ENCODE data around the gene ATAD3C.
"Not testable (repeated sequence)": the region's sequence is repeated elsewhere in the genome, so short reads cannot be mapped to it uniquely, and the experiment has no call there.

ATAD3C gene

GRCh38 chr1:1418464-1419362 is 30.8 kb upstream of the ATAD3C start:
- DNase-seq (ENCODE audit: low read depth in 2 of 2) = no peak

DNA sequence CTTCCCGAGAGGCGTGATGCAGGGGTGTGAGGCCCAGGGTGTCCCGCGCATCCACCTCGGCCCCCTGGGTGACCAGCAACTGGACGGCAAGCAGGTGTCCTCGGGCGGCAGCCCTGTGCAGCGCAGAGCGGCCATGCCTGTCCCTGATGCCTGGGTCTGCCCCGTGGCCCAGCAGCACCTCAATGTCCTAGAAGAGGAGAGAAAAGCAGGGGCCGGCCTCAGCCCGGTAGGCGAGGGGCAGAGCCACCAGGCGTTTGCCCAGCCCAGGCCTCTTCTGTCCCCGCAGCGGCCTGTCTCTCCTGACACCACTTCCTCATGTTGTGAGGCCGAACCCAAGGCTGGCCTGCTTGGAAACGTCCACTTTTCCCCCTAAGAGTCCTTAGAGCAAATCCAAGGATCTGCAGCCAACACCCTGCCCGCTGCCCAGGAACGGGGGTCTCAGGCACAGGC is 30.1 kb upstream of the ATAD3C start:
- DNase-seq (ENCODE audit: low read depth in 2 of 2) = no peak

GRCh38 chr1:1419813-1420653 is 29.5 kb upstream of the ATAD3C start:
- no peak for DNase-seq (ENCODE audit: low read depth in 2 of 2)

- DNase-seq (ENCODE audit: low read depth in 2 of 2) = no peak
These were observed 28.8 kb upstream of the ATAD3C start for GRCh38 chr1:1420654-1421141.

DNA sequence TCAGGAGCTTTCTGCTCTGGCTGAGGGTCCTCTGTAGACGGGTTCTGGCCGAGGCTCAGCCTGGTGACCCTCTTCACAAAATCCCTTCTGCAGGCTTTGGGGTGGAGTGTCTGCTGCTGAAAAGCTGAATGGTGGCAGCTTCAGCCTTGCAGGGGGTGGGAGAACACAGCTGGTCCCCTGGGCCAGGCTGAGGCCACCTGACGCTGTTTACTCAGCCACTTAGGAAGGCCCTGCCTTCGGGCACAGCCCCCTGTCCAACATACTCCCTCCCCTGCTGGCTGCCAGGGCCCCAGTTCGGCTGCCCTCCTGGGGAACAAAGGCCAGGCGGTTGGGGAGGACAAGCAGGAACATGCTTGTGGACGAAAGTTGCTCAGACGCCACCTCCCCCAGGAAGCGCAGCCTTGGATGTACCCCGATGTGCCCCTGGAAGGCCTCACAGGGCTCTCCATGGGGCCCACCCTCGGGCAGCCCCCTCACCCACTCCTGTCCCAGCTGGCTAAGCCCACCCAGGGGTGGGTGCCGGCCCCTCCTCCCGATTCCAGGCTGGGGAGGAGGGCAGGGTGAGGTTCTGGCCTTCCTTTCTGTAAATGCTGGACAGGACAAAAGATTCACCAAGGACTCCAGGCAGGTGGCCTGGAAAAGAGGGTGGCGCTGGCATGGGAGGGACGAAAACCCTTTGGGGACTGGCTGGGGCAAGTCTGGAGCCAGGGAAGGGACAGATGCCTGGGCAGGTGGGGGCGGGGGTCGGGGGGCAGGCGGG is 28.2 kb upstream of the ATAD3C start, which contains the start of gene ANKRD65:
Gene ANKRD65 (minus strand): TSS at position 130 of the 760 bp plus-strand sequence. CDS start 271 bp downstream, outside the sequence.
- no peak for DNase-seq (ENCODE audit: low read depth in 2 of 2)

GRCh38 chr1:1421907-1422464 is 27.5 kb upstream of the ATAD3C start:
- DNase-seq (ENCODE audit: low read depth in 2 of 2) = no peak

DNA sequence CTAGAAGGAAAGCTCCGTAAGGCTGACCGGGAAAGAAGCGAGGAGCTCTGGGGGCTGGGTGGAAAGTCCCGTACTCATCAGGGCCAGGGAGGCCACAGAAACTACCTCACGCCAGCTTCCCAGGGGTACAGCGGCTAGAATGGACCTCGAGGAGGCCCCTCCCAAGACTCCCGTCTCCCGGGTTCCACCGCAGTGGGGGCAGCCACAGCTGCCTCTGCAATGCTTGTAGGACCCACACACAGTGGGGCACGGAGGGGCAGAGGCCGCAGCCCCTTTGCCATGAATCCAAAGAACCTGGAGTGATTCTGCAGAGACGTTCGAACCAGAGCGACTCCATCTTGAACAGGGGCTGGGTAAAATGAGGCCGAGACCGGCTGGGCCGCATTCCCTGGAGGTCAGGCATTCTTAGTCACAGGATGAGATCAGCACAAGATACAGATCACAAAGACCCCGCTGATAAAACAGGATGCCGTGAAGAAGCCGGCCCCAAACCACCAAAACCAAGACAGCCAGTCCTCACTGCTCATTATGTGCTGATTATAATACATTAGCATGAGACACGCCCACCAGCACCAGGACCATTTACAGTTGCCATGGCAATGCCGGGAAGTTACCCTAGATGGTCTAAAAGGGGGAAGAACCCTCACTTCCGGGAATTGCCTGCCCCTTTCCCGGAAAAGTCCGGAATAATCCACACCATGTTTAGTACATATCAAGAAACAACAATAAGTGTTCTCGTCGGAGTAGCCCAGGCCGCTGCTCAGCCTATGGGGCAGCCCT is 26.8 kb upstream of the ATAD3C start:
- no peak for DNase-seq (ENCODE audit: low read depth in 2 of 2)

DNA sequence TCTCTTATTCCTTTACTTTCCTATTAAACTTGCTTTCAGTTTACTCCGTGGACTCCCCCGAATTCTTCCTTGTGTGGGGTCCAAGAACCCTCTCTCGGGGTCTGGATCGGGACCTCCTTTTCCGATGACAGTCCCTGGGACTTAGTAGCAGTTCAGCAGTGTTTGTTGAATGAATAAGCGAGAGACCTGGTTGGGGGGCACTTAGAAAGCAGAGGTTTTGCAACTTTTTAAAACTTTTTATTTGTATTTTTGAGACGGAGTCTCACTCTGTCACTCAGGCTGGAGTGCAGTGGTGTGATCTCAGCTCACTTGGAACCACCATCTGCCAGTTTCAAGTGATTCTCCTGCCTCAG is 26.3 kb upstream of the ATAD3C start:
- DNase-seq (ENCODE audit: low read depth in 2 of 2) = no peak

DNA sequence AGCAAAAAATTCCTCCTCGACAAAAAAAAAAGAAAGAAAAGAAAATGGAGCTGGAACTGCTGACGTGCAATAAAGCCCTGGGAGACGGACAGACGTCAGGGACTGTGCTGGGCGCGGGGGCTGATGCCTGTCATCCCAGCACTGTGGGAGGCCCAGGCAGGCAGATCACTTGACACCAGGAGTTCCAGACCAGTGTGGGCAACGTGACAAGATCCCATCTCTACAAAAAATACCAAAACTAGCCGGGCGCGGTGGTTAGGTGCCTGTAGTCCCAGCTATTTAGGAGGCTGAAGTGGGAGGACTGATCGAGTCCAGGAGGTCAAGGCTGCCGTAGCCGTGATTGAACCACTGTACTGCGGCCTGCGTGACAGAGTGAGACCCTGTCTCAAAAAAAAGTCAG is 24.8 kb upstream of the ATAD3C start:
- no peak for DNase-seq (ENCODE audit: low read depth in 2 of 2)

- no peak for DNase-seq (ENCODE audit: low read depth in 2 of 2)
These were observed 24.1 kb upstream of the ATAD3C start for GRCh38 chr1:1425426-1425752.

DNA sequence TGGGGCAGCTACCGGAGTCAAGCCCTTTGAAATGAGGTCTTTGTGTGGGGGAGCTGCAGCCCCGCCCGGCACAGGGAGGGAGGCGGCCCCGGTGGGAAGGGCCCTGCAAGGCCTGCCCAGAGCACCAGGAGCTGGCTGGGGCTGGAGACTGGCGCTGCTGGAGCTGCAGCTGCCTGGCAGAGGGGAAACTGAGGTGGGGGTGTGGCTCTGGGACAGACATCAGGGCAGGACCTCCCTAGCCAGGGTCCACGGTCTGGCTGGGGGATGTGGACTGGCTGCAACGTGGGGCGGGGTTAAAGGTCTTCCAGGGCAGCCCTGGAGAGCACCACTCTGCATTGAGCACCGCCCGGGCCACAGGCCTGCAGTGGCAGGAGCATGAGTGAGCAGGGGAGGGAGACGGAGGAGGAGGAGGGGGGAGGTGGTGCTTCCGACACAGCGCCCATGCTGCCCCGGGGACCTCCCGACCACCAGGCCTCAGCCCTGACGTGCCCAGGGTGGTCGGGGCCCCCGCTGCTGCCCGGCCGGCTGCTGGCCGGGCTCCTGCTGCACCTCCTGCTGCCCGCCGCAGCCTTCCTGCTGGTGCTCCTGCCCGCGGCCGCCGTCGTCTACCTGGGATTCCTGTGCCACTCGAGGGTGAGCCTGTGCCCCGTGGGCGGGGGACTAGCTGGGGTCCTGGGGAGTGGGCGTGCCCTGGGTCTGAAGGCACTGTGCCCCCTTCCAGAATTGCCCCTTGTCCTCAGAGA is 23.6 kb upstream of the ATAD3C start:
- no peak for DNase-seq (ENCODE audit: low read depth in 2 of 2)

DNA sequence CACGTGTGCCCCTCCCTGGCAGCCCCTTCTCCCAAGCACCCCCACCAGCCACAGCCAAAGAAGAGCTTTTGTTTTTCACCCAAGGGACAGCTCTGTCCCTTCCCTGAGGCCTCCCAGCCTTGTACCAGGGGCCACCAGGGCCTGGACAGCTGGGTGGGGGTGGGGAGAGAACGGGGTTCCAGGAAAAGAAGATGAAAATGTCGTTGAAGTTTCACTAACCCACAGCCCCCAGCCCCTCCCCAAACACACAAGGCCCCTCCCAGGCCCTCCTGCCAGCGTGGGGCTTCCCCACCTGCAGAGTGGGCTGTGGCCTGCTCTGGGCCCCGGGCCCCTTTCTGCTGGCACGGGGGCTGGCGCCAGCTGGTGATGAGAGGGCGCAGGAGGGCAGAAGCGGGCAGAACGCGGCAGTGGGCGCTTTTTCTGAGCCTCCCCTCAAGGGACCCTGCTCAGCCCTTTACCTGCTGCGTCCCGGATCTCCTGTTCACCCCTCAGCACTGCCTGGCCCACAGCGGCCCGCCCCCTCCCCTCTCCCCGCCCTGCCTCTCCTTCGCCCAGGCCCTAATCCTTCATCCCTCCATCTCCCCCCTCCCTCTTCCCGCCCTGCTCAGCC is 22.9 kb upstream of the ATAD3C start:
- DNase-seq (ENCODE audit: low read depth in 2 of 2) = no peak

- DNase-seq (ENCODE audit: low read depth in 2 of 2) = no peak
These were observed 22.2 kb upstream of the ATAD3C start for GRCh38 chr1:1427106-1427819.

DNA sequence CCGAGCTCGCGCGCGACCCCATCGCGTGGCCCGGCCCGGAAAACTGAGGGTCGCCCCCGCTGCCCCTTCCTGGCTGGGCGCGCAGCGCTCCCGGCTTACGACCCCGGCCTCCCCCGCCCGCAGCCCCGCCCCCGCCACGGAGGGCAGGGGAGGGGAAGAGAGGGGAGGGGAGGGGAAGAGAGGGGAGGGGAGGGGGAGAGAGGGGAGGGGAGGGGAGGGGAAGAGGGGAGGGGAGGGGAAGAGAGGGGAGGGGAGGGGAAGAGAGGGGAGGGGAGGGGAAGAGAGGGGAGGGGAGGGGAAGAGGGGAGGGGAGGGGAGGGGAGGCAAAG is 21.7 kb upstream of the ATAD3C start:
- no peak for DNase-seq (ENCODE audit: low read depth in 2 of 2)

- DNase-seq (ENCODE audit: low read depth in 2 of 2) = no peak
These were observed 21.3 kb upstream of the ATAD3C start for GRCh38 chr1:1428174-1428573.

- DNase-seq (ENCODE audit: low read depth in 2 of 2) = not testable (repeated sequence)
These were observed 20.5 kb upstream of the ATAD3C start for GRCh38 chr1:1428967-1429366.

DNA sequence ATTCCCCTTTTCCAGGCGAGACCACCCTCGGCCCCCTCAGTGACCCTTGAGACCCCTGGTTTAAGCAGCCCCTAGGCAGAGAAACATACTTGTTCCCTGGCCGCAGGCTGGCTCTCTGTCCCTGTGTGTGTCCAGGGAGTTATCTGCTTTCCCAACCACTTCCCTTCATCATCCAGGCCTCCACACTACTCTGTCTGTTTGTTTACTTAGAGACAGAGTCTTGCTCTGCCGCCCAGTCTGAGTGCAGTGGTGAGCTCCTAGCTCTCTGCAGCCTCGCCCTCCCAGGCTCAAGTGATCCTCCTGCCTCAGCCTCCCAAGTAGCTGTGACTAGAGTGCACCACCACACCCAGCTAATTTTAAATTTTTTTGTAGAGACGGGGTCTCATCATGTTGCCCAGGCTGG is 19.8 kb upstream of the ATAD3C start:
- no peak for DNase-seq (ENCODE audit: low read depth in 2 of 2)

DNA sequence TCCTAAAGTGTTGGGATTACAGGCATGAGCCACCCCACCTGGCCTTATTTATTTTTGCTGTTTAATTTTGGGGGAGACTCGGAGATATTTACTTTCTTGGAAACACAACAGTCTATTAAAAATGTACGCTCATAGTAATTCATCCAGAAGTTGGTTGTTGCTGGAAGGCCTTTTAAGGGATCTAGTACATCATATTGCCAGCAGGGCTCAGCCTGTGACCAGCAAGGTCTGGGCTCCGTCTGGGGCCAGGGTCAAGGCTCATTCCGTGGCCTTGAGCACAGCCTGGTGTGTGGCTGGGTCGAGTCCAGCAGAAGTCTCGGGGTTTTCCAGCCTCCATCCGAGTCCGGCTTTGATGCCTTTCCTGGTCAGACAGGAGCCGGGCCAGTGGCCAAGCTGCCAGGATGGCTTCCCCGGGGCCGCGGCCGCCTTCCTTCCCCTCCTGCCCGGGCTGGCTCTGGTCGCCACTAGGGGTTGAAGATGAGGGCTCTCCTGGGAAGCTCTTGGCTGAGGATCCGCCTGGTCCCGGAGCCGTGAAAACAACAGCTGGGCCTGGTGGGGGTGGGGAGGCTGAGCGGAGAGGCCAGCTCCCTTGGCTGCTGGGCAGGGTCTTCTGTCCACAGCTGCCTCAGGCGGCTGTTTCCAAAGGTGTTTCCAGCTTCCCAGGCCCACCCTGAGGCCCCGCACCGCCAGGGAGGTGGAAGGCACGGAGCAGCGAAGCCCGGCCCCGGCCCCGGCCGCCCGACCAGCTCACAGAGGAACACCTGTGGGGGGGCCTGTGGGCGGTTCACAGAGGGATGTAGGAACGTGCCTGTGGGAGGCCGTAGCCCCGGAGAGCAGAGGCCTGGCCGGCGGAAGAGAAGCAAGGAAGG is 19.1 kb upstream of the ATAD3C start:
- no peak for DNase-seq (ENCODE audit: low read depth in 2 of 2)

Data from stimulated activated CD4-positive, alpha-beta T cell treated with anti-CD3 and anti-CD28 coated beads, Interleukin-1b, Interleukin-23, amount 100 ng/mL, for 4 hours (primary cell).